PC-3 (cell line): ENCODE measurements around the gene SLC17A2. TPM values are rescaled to one million over a fixed set of nuclear protein-coding genes. Genes with fewer than 3 reads are reported as not detected.

ENCODE experiments used
- ATAC-seq: fragments of 200-7000 bp; cut with Tn5 transposase; 2 replicates; pipeline ENCODE4 v1.9.1; 2020; ENCODE audit warnings: mild to moderate bottlenecking, moderate library complexity
- BruUV-seq: library from RNA; stranded (reverse); fragments of 400-500 nt; replicated peaks from 2 replicates; lab custom pipeline; 2021; lab: Mats Ljungman, UMichigan
- CTCF ChIA-PET: fragments of 300-600 bp; sonication (Branson Sonifier 250); formaldehyde crosslinking; loops from one replicate; lab custom pipeline; 2022; ENCODE audit warnings: antibody characterized with exemption; lab: Charles Lee
- POLR2A ChIA-PET: fragments of 300-600 bp; sonication (Branson Sonifier 250); formaldehyde crosslinking; loops from one replicate; lab custom pipeline; 2022; ENCODE audit warnings: antibody characterized with exemption; ENCODE audit not compliant: unreplicated experiment; lab: Charles Lee
- DNase-seq: peaks from one replicate; pipeline ENCODE4 v3.0.0-alpha.2; 2015
- H2AFZ ChIP-seq: fragments of 300-600 bp; sonication (generic); 2 replicates; pipeline ENCODE4 v1.6.0; 2016; ENCODE audit warnings: antibody characterized with exemption, low read length
- H3F3A ChIP-seq: fragments of 300-600 bp; sonication (generic); one replicate; pipeline ENCODE4 v1.6.0; 2017; ENCODE audit warnings: antibody characterized with exemption, low read length, control low read depth, mild to moderate bottlenecking; ENCODE audit not compliant: unreplicated experiment
- H3K27ac ChIP-seq: fragments of 300-600 bp; sonication (generic); 2 replicates; pipeline ENCODE4 v1.5.1; 2016; ENCODE audit warnings: mild to moderate bottlenecking, low read length
- H3K27me3 ChIP-seq: fragments of 300-600 bp; sonication (generic); 2 replicates; pipeline ENCODE4 v1.6.1; 2016; ENCODE audit warnings: low read length, mixed read lengths
- H3K36me3 ChIP-seq: fragments of 300-600 bp; sonication (generic); 2 replicates; pipeline ENCODE4 v1.6.1; 2016; ENCODE audit warnings: low read depth, mixed run types, low read length, mixed read lengths
- H3K4me1 ChIP-seq: fragments of 300-600 bp; sonication (generic); 2 replicates; pipeline ENCODE4 v1.5.1; 2016; ENCODE audit warnings: low read length; ENCODE audit not compliant: insufficient read depth
- H3K4me2 ChIP-seq: fragments of 300-600 bp; sonication (generic); 2 replicates; pipeline ENCODE4 v1.6.0; 2016; ENCODE audit warnings: low read length
- H3K4me3 ChIP-seq: fragments of 300-600 bp; sonication (generic); 2 replicates; pipeline ENCODE4 v1.5.1; 2016; ENCODE audit warnings: mild to moderate bottlenecking, low read length, mixed read lengths
- H3K79me2 ChIP-seq: fragments of 300-600 bp; sonication (generic); 2 replicates; pipeline ENCODE4 v1.6.1; 2017; ENCODE audit warnings: low read length, mixed read lengths
- H3K9ac ChIP-seq: fragments of 300-600 bp; sonication (generic); 2 replicates; pipeline ENCODE4 v1.6.0; 2016; ENCODE audit warnings: mild to moderate bottlenecking, low read length
- H3K9me2 ChIP-seq: fragments of 300-600 bp; sonication (generic); replicated peaks from 2 replicates; pipeline ENCODE4 v1.6.1; 2016; ENCODE audit warnings: mixed run types, low read length, mixed read lengths
- H3K9me3 ChIP-seq: fragments of 300-600 bp; sonication (generic); 2 replicates; pipeline ENCODE4 v1.6.1; 2016; ENCODE audit warnings: low read length, mixed read lengths
- H4K20me1 ChIP-seq: fragments of 300-600 bp; sonication (generic); 2 replicates; pipeline ENCODE4 v1.6.1; 2016; ENCODE audit warnings: low read length, mixed read lengths
- EZH2 ChIP-seq: fragments of 300-600 bp; sonication (generic); IDR thresholded peaks from one replicate; pipeline ENCODE4 v1.6.1; 2017; ENCODE audit warnings: antibody characterized with exemption, mild to moderate bottlenecking, low read length; ENCODE audit not compliant: unreplicated experiment
- EZH2phosphoT487 ChIP-seq: fragments of 300-600 bp; sonication (generic); IDR thresholded peaks from 2 replicates; pipeline ENCODE4 v1.6.1; 2018; ENCODE audit warnings: mild to moderate bottlenecking, antibody characterized with exemption, low read length, borderline replicate concordance
- intact Hi-C: fragments of 100-400 bp; cut with micrococcal nuclease; formaldehyde crosslinking; loops from 2 replicates; pipeline ENCODE4 v1.9.0; 2023
- total RNA-seq: library from RNA; depleted of rRNA; stranded (reverse); fragments of >200 nt; gene quantifications from 2 replicates; pipeline ENCODE4 v1.2.3, GENCODE V29; 2014
- TF ChIP-seq, protein P1 (sequence below): fragments of 300-600 bp; sonication (generic); conservative IDR thresholded peaks from 2 replicates; pipeline ENCODE4 v1.5.1; 2017; ENCODE audit warnings: antibody characterized with exemption, low read depth, mild to moderate bottlenecking, low read length

The SLC17A2 gene
- total RNA-seq, 1 experiment from 2014 or later, result not detected

DNA sequence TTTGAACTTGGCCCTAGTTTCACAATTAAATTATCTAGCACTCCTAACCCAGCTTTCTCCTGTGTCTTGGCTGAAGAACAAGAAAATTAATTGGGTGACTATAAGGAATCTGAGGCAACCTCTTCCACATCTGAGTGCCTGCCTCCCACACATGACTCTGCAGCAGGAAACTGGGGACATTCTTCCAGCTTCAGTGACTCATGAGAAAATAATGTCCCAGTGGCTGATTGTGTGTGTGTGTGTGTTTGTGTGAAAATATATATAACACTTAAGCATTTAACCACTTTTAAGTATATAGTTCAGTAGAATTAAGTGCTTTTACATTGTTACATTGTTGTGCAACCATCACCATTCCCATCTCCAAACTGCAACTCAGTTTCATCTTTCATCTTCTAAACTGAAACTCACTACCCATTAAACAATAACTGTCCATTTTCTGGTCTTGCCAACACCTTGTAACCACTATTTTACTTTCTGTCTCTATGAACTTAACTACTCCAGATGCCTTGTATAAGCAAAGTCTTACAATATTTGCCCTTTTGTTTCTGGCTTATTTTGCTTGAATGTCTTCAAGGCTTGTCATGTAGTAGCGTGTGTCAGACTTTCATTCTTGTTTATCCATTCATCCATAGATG lies 40.8 kb upstream of the SLC17A2 start:
- no TSS peak for BruUV-seq
- Histone ChIP-seq H3K9ac (no peak overlapping the region), H3K9me3 (no peaks in the 10 kb centered on the region), H3K27me3 (no peaks in the 10 kb centered on the region), H3K79me2 (no peaks in the 10 kb centered on the region), H3K27ac (peak overlapping the region; percentile 58), H3K4me1 (peaks cover 22% of the 10 kb centered on the region), H3F3A (no peaks in the 10 kb centered on the region), H3K9me2 (no peaks in the 10 kb centered on the region), H2AFZ (no peak overlapping the region), H3K4me2 (peak overlapping the region; percentile 55), H3K36me3 (peaks cover 54% of the 10 kb centered on the region), H3K4me3 (0 out of 2 replicates have a peak overlapping the region, but pooled peaks have one; percentile 10), H4K20me1 (peaks cover 4% of the 10 kb centered on the region; the same call in 1 of the 2 replicates)
- ATAC-seq (peak; percentile 95), DNase-seq (peak; percentile 92)
- TF ChIP-seq, protein P1, sequence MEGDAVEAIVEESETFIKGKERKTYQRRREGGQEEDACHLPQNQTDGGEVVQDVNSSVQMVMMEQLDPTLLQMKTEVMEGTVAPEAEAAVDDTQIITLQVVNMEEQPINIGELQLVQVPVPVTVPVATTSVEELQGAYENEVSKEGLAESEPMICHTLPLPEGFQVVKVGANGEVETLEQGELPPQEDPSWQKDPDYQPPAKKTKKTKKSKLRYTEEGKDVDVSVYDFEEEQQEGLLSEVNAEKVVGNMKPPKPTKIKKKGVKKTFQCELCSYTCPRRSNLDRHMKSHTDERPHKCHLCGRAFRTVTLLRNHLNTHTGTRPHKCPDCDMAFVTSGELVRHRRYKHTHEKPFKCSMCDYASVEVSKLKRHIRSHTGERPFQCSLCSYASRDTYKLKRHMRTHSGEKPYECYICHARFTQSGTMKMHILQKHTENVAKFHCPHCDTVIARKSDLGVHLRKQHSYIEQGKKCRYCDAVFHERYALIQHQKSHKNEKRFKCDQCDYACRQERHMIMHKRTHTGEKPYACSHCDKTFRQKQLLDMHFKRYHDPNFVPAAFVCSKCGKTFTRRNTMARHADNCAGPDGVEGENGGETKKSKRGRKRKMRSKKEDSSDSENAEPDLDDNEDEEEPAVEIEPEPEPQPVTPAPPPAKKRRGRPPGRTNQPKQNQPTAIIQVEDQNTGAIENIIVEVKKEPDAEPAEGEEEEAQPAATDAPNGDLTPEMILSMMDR, result no peak
- no peak for TF ChIP-seq EZH2
- TF ChIP-seq EZH2phosphoT487, result no peak
- intact Hi-C loops, result loop anchor here (1.0 kb wide), 1 partner anchor 9 kb away; the partner anchor contains the start of gene TRIM38
- ChIA-PET POLR2A (interaction anchor here (0.6 kb wide), 1 partner anchor 1783 kb away, joined by 3 read pairs; no protein-coding TSS in a partner anchor), CTCF (interaction anchor here (0.6 kb wide), 1 partner anchor 300 kb away, joined by 3 read pairs; no protein-coding TSS in a partner anchor)

DNA sequence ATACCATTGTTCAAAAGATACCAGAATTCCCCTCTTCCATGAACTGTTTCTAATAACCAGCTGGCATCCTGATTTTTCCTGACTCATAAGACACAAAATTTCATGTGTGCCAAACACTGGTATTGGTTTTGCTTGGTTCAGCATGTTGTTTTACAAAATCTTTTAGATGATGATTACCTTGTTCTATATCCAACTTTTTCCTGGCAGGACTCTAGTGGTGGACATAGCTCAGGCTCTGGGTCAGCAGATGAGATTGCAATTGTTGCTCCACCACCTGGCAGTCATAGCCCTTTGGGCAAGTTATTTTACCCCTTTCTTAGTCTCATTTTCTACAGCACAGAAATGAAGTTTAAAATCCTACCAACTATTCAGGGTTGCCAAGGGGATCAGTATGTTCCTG lies 38.3 kb upstream of the SLC17A2 start:
- Histone ChIP-seq H3K36me3 (peaks cover 42% of the 10 kb centered on the region), H3K4me2 (no peak overlapping the region), H2AFZ (no peak overlapping the region), H3K9me2 (no peaks in the 10 kb centered on the region), H3F3A (no peaks in the 10 kb centered on the region), H3K4me1 (peaks cover 29% of the 10 kb centered on the region), H3K27me3 (no peaks in the 10 kb centered on the region), H4K20me1 (peaks cover 4% of the 10 kb centered on the region; the same call in 1 of the 2 replicates), H3K79me2 (peaks cover 12% of the 10 kb centered on the region), H3K9me3 (no peaks in the 10 kb centered on the region), H3K4me3 (no peak overlapping the region), H3K9ac (no peak overlapping the region), H3K27ac (no peak overlapping the region)
- ChIA-PET POLR2A (no interaction called here), CTCF (no interaction called here)
- ATAC-seq (no peak), DNase-seq (no peak)
- no peak for TF ChIP-seq EZH2
- TF ChIP-seq, protein P1, result no peak
- TF ChIP-seq EZH2phosphoT487, result no peak
- no TSS peak for BruUV-seq
- intact Hi-C loops, result no loop called here

DNA sequence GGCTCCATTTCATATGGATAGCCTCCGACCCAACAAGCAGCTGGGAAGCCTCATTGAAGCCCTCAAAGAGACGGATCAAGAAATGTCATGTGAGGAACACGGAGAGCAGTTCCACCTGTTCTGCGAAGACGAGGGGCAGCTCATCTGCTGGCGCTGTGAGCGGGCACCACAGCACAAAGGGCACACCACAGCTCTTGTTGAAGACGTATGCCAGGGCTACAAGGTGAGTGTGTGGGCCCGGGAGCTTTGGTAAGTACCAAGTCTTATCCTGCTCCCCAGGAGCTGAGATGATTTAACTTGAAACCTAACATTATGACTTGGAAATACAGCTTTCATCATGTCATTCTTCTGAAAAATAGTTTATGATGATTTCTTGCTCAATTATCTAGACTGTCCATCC lies 36.2 kb upstream of the SLC17A2 start:
- Histone ChIP-seq H4K20me1 (peaks cover 4% of the 10 kb centered on the region; the same call in 1 of the 2 replicates), H3K27ac (no peak overlapping the region), H3K9me3 (no peaks in the 10 kb centered on the region), H3K79me2 (peaks cover 21% of the 10 kb centered on the region), H3K36me3 (peaks cover 22% of the 10 kb centered on the region), H3K27me3 (no peaks in the 10 kb centered on the region), H3K4me2 (no peak overlapping the region), H3K9ac (no peak overlapping the region), H3K4me3 (no peak overlapping the region), H3K9me2 (no peaks in the 10 kb centered on the region), H2AFZ (no peak overlapping the region), H3K4me1 (peaks cover 34% of the 10 kb centered on the region), H3F3A (no peaks in the 10 kb centered on the region)
- CTCF ChIA-PET, result no interaction called here
- intact Hi-C loops, result no loop called here
- POLR2A ChIA-PET, result no interaction called here
- TF ChIP-seq EZH2phosphoT487, result no peak
- TF ChIP-seq EZH2, result no peak
- TF ChIP-seq, protein P1, result no peak
- no peak for DNase-seq
- no peak for ATAC-seq
- no TSS peak for BruUV-seq
